CD4-positive, alpha-beta T cell (primary cell): ENCODE results near the gene OTOA. TPM values are rescaled to one million over a fixed set of nuclear protein-coding genes. Genes with fewer than 3 reads are reported as not detected.

Experiments
- ATAC-seq: fragments of 200-7000 bp; cut with Tn5 transposase; one replicate; pipeline ENCODE4 v1.10.0; 2022; ENCODE audit warnings: mild to moderate bottlenecking; ENCODE audit not compliant: poor library complexity
- CTCF ChIA-PET: fragments of 350-600 bp; sonication (Branson Sonifier 250); formaldehyde crosslinking; loops from one replicate; lab custom pipeline; 2021; ENCODE audit warnings: antibody characterized with exemption, inconsistent platforms; lab: Charles Lee
- POLR2A ChIA-PET: fragments of 350-600 bp; sonication (Branson Sonifier 250); formaldehyde crosslinking; loops from one replicate; lab custom pipeline; 2021; ENCODE audit warnings: antibody characterized with exemption, inconsistent platforms; lab: Charles Lee
- DNase-seq, 14 experiments: peaks; one replicate each; pipeline ENCODE4 v3.0.0-alpha.2; 2013 to 2020; ENCODE audit warnings: mixed read lengths in 2 of 14
- H3K27ac ChIP-seq, 2 donors: one replicate each; pipeline versions ENCODE4 v1.5.1 to v1.7.0; 2013; ENCODE audit warnings: low read length in 2 of 2, low read depth in 1 of 2, mild to moderate bottlenecking in 1 of 2
- H3K27me3 ChIP-seq, 2 experiments: 1 replicate in 1 of 2; 2 replicates in 1 of 2; pipeline versions ENCODE4 v1.6.1 to v1.7.0; 2013; ENCODE audit warnings: low read length in 2 of 2, control low read depth in 1 of 2, mild to moderate bottlenecking in 1 of 2, moderate library complexity in 1 of 2; ENCODE audit not compliant: insufficient read depth in 2 of 2, control insufficient read depth in 1 of 2
- H3K36me3 ChIP-seq: one replicate; pipeline ENCODE4 v1.6.1; 2013; ENCODE audit warnings: low read length, control low read depth; ENCODE audit not compliant: insufficient read depth
- H3K4me1 ChIP-seq: one replicate; pipeline ENCODE4 v1.6.1; 2013; ENCODE audit warnings: low read length, control low read depth; ENCODE audit not compliant: insufficient read depth
- H3K4me3 ChIP-seq: one replicate; pipeline ENCODE4 v1.5.1; 2013; ENCODE audit warnings: mild to moderate bottlenecking, low read length, moderate library complexity
- H3K9me3 ChIP-seq, 2 experiments: 1 replicate in 1 of 2; 2 replicates in 1 of 2; pipeline versions ENCODE4 v1.6.1 to v1.7.0; 2013; ENCODE audit warnings: low read length in 2 of 2, mild to moderate bottlenecking in 2 of 2, control low read depth in 1 of 2, moderate library complexity in 1 of 2; ENCODE audit not compliant: control insufficient read depth in 1 of 2, insufficient read depth in 1 of 2
- H3K27ac Mint-ChIP-seq: one replicate; pipeline ENCODE4 v1.8.0; 2020; ENCODE audit warnings: mixed read lengths
- H3K27me3 Mint-ChIP-seq: one replicate; pipeline ENCODE4 v1.8.0; 2021; ENCODE audit warnings: mixed read lengths
- H3K36me3 Mint-ChIP-seq: one replicate; pipeline ENCODE4 v1.8.0; 2021; ENCODE audit warnings: low read depth, mixed read lengths
- H3K4me1 Mint-ChIP-seq: one replicate; pipeline ENCODE4 v1.8.0; 2021; ENCODE audit warnings: low read depth, mixed read lengths
- H3K4me3 Mint-ChIP-seq: one replicate; pipeline ENCODE4 v1.8.0; 2020; ENCODE audit warnings: mild to moderate bottlenecking, mixed read lengths
- H3K9me3 Mint-ChIP-seq: one replicate; pipeline ENCODE4 v1.8.0; 2020; ENCODE audit warnings: mixed read lengths
- intact Hi-C, 2 experiments: fragments of 100-400 bp; cut with DNase I in 1 of 2; cut with micrococcal nuclease in 1 of 2; formaldehyde crosslinking; loops; one replicate each; pipeline versions ENCODE4 v1.15.1 to v1.9.0; 2023 to 2025; cut with DNase I, micrococcal nuclease
- total RNA-seq, 174 experiments: library from RNA in 2 of 174; stranded (reverse) in 2 of 174; gene quantifications; one replicate each; pipeline ENCODE4 v1.2.3 and lab custom pipeline; 2021 to 2026
- TF ChIP-seq, protein P1 (sequence below): fragments of 200-600 bp; IDR thresholded peaks from one replicate; pipeline ENCODE4 v1.8.0; 2022; ENCODE audit warnings: antibody characterized with exemption, mild to moderate bottlenecking

The OTOA gene
- total RNA-seq, 2 experiments from 2014 or later: 0.19 TPM; not detected in 1

DNA sequence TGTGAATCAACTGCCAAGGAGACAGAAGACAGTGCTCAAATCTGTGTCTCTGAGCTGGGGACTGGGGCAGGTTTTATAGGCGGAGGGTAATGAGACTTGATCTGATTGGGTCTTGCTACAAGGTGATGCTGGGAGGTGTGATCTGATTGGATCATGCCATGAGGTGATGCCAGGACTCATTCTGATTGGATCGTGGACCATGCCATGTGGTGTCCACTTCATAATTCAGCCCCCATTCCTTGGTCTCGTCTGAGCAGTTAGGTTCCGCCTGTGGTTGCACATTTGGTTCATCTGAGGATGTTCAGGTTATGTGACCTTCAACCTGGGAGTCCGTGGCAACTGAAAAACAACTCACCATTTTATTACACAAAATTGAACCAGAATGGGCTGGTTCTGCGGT lies 41.0 kb downstream of the OTOA start:
- H3K4me3 Mint-ChIP-seq: no peak overlapping the region
- TF ChIP-seq, protein P1, sequence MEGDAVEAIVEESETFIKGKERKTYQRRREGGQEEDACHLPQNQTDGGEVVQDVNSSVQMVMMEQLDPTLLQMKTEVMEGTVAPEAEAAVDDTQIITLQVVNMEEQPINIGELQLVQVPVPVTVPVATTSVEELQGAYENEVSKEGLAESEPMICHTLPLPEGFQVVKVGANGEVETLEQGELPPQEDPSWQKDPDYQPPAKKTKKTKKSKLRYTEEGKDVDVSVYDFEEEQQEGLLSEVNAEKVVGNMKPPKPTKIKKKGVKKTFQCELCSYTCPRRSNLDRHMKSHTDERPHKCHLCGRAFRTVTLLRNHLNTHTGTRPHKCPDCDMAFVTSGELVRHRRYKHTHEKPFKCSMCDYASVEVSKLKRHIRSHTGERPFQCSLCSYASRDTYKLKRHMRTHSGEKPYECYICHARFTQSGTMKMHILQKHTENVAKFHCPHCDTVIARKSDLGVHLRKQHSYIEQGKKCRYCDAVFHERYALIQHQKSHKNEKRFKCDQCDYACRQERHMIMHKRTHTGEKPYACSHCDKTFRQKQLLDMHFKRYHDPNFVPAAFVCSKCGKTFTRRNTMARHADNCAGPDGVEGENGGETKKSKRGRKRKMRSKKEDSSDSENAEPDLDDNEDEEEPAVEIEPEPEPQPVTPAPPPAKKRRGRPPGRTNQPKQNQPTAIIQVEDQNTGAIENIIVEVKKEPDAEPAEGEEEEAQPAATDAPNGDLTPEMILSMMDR: no peak
- POLR2A ChIA-PET: no interaction called here
- Histone ChIP-seq H3K27ac (no peak overlapping the region), H3K4me3 (no peak overlapping the region), H3K9me3 (no peaks in the 10 kb centered on the region), H3K27me3 (no peaks in the 10 kb centered on the region), H3K4me1 (peaks cover 3% of the 10 kb centered on the region), H3K36me3 (no peaks in the 10 kb centered on the region)
- CTCF ChIA-PET: interaction anchor here (0.9 kb wide), 1 partner anchor 48 kb away, joined by 5 read pairs; no protein-coding TSS in a partner anchor
- H3K9me3 Mint-ChIP-seq: no peaks in the 10 kb centered on the region
- H3K27ac Mint-ChIP-seq: no peak overlapping the region
- intact Hi-C loops: no loop called here
- H3K27me3 Mint-ChIP-seq: no peaks in the 10 kb centered on the region
- H3K4me1 Mint-ChIP-seq: peaks cover 5% of the 10 kb centered on the region
- no peaks in the 10 kb centered on the region for H3K36me3 Mint-ChIP-seq
- DNase-seq (no peak), ATAC-seq (no peak)

DNA sequence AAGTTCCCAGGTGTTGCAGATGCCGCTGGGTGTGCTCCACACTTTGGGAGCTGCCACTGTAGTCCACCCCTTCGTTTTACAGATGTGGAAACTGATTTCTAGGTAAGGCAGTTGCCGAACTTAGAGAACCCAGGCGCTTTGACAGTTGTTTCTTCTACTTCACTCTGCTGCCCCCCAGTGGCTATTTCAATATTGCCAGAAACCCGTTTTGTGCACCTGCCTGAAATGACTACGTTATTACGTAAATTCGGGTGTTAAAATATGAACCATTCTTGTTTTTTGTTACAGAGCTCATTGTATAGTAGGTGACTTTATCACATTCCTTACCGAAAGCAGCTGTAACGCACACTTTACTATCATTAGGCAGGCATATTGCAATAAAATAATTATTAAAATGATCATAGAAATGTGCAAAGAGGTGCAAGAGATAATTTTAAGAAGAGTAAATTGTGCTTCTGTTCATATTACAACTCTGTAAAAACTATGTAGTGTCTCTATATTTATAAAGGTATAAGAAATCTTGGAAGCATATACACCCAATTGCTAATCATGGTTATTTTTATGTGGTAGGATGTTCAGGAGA lies 44.9 kb downstream of the OTOA start:
- ChIA-PET CTCF (interaction anchor here (0.6 to 4.2 kb wide), 9 partner anchors 44 to 125 kb away, joined by 3 to 35 read pairs (median 5); partner anchors contain the start of gene OTOA), POLR2A (interaction anchor here (0.8 to 1.1 kb wide), 2 partner anchors 51 to 63 kb away, joined by 4 to 5 read pairs; no protein-coding TSS in a partner anchor)
- H3K36me3 ChIP-seq: no peaks in the 10 kb centered on the region
- H3K4me3 ChIP-seq: no peak overlapping the region
- peak; percentile 71 to 93 (median 85) for DNase-seq
- no peak overlapping the region for H3K27ac ChIP-seq
- peaks cover 5% of the 10 kb centered on the region for H3K4me1 Mint-ChIP-seq
- TF ChIP-seq, protein P1: peak; percentile 88
- no peak overlapping the region for H3K4me3 Mint-ChIP-seq
- no peaks in the 10 kb centered on the region for H3K9me3 ChIP-seq
- no peaks in the 10 kb centered on the region for H3K27me3 ChIP-seq
- intact Hi-C loops: loop anchor here (1.0 kb wide), 2 partner anchors 51 to 124 kb away; no protein-coding TSS in a partner anchor
- H3K4me1 ChIP-seq: peaks cover 3% of the 10 kb centered on the region
- H3K9me3 Mint-ChIP-seq: no peaks in the 10 kb centered on the region
- peak; percentile 84 for ATAC-seq
- H3K27me3 Mint-ChIP-seq: no peaks in the 10 kb centered on the region
- H3K36me3 Mint-ChIP-seq: no peaks in the 10 kb centered on the region
- H3K27ac Mint-ChIP-seq: no peak overlapping the region

DNA sequence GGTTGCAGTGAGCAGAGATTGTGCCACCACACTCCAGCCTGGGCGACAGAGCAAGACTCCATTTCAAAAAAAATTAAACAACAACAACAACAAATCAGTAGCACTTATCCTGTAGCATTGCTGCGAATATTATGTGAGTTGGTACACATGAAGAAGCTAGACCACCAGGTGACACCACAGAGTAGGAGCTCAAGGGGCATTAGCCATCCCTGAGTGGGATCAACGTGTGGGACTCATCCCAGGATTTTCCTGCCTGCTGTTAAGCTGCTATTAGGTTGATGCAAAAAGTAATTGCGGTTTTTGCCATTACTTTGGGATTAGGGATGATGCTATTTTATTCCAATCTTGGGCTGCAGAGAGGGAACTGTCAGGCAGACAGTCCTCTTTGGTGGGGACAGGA lies 47.2 kb downstream of the OTOA start:
- no peak overlapping the region for H3K4me3 Mint-ChIP-seq
- POLR2A ChIA-PET: no interaction called here
- H3K36me3 Mint-ChIP-seq: no peaks in the 10 kb centered on the region

More for the DNA sequence above, 47.2 kb downstream of the OTOA start:
- no peak for ATAC-seq
- Histone ChIP-seq H3K4me3 (no peak overlapping the region), H3K36me3 (no peaks in the 10 kb centered on the region), H3K4me1 (peaks cover 3% of the 10 kb centered on the region), H3K9me3 (no peaks in the 10 kb centered on the region), H3K27me3 (no peaks in the 10 kb centered on the region), H3K27ac (no peak overlapping the region)
- no peak for DNase-seq
- TF ChIP-seq, protein P1: no peak
- Mint-ChIP-seq H3K9me3 (no peaks in the 10 kb centered on the region), H3K27ac (no peak overlapping the region), H3K27me3 (no peaks in the 10 kb centered on the region), H3K4me1 (peaks cover 5% of the 10 kb centered on the region)
- CTCF ChIA-PET: interaction anchor here (4.2 kb wide), 1 partner anchor 54 kb away, joined by 35 read pairs; no protein-coding TSS in a partner anchor
- intact Hi-C loops: no loop called here
